SU-DHL-6 (cell line): Measurements from ENCODE around the gene IQCC.

Experiments used
- CTCF ChIP-seq: fragments of 200-600 bp; sonication (generic); IDR thresholded peaks from one replicate; pipeline ENCODE4 v1.5.1; 2017; ENCODE audit warnings: antibody characterized with exemption, mild to moderate bottlenecking, low read length, moderate library complexity; ENCODE audit not compliant: insufficient read depth, poor library complexity, severe bottlenecking
- EZH2phosphoT487 ChIP-seq: fragments of 200-600 bp; sonication (generic), shearing (Covaris generic); conservative IDR thresholded peaks from 2 replicates; pipeline ENCODE4 v1.6.1; 2018; ENCODE audit warnings: mild to moderate bottlenecking, antibody characterized with exemption, low read length, moderate library complexity, mixed read lengths

GRCh38 chr1:32198237-32199042 is 7.0 kb upstream of the IQCC start:
- TF ChIP-seq CTCF, result no peak
- TF ChIP-seq EZH2phosphoT487, result no peak
